Stimulated activated CD8-positive, alpha-beta memory T cell treated with anti-CD3 and anti-CD28 coated beads, Interleukin-15, amount 100 ng/mL, for 4 hours (primary cell): ENCODE measurements around the gene BSG.
"Not testable (repeated sequence)": the region's sequence is repeated elsewhere in the genome, so short reads cannot be mapped to it uniquely, and the experiment has no call there.

Source experiments
- DNase-seq, 2 donors: peaks; one replicate each; pipeline ENCODE4 v3.0.0-alpha.2; 2020; ENCODE audit warnings: low read depth in 2 of 2

The BSG gene

DNA sequence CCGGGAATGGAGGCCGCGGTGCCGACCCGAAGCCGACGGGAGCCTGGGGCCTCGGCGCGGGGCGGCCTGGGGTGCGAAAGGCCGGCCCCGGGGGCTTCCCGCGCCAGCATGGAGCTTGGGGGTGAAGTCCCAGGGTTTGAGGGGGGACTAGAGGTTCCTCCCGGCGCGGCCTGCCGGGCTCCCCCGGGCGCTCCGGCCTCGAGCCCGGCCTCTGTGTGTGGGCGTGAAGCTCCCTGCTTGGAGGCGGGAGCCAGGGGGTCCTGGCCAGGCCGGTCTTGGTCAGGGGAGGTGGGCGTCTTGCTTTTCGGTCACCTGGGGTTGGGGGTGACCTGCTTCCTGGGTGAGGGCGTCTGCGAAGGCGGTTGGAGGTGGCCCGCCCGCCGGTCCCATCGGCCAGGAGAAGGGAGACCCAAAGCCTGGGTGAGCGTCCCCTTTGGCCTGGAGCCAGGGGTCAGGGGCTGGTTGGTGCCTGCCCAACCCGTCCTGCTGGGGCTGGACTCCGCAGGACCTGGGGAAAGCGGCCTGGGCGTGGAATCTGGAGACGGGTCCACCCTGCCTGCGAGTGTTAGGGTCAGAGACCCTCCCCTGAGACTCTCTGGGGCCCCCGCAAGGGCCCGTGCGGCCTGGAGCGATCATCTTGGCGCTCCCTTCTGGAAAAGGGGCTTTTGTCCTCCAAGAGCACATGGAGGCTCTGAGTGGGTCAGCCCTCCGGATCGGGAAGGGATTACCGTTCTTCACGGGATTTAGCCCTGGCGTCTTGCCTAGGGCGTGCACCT is 535 bp downstream of the BSG start:
- no peak for DNase-seq

DNA sequence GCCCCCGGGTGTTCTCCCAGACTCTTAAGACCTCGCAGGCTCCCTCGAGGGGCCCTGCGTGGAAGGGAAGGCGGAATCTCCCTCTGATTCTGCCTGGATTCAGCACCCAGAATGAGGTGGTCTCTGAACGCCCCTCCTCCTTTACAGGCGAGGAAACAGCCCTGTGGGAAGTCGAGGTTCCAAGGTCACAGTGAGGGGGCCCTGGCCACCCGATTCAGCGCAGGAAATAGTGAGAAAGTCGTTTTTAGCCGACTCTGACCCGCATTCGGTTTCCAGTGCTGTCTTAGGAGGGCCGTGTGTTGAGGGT is 1.1 kb downstream of the BSG start:
- DNase-seq, result no peak

DNA sequence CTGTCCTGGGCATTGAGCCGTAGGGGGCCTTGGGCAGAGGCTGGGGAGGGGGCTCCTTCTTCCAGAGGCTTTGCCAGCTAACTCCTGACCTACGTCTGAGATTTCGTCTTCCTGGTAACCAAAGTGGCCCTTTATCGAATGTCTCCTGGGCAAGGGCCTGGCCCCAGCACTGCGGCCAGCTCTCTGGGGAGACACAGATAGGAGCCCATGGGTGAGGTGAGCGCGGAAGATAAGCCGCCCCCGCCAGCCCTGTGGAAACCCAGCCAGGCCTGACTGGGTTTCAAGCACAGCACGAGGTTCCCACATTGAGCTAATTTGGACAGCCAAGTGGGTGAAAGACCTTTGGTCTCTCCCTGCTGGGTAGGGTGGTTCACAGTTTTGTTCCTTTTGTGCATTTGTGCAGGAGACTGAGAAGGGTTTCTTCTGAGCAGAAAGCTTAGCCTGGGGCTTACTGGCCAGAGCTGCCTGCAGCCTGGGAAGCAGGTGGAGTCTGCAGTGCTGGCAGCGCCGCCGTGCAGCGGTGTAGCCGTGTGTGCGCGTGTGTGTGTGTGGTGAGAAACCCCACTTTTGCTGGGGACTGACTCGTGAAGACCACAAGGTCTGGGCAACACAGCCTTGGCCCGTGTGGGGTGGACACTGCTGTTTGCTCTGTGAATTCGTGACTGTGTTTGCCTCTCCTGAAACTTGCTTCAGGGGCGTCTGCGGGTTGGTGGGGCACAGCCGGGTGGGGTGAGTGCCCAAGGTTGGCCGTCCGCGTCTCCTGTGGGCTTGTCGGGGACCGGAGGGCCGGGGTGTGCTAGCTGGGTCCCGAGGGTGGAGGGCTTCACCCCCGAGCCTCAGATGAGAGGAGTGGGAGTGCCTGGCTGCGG is 2.5 kb downstream of the BSG start:
- DNase-seq, result no peak

DNA sequence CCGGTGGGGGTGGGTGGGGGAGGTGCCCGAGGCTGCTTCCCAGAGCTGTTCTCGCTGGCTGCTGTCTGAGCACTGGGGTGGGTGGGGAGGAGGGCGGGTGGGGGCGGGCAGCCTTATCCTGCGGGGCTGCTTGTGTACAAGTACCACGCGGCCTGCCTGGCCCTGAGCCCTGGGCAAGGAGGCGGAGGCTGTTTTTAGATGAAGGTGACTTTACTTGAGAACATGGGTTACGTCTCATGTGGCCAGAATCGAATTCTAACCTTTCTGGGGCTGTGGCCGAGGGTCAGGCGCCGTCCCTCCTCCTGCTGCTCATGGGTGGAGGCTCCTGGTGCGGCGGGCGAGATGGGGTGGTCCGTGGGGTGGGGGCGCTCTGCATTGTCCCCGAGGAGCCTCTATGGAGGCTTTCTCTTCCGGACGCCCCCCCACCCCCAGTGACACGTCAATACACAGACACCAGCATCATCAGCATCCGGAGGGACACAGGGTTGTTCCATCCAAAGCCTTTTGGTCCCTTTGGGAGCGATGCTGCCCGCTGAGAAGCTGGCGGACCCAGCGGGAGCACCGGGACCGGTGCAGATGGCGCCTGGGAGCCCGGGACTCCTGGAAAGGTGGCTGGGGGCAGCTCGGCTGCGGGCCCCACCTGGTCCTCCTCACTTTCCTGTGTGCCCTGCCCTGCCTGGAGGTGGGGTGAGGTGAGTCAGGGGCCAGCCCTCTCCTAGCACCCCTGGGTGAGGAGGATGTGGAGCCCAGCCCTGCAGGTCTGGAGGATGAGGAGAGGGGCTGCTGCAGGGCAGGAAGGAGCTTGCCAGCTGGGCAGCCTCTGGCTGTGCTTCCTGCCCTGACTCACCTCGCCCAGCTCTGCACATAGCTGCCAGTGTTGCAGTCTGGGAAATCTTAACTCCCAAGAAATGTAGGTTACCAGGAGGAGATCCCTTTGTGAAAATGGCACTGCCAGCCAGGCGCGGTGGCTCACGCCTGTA is 3.4 kb downstream of the BSG start:
- DNase-seq, result no peak

DNA sequence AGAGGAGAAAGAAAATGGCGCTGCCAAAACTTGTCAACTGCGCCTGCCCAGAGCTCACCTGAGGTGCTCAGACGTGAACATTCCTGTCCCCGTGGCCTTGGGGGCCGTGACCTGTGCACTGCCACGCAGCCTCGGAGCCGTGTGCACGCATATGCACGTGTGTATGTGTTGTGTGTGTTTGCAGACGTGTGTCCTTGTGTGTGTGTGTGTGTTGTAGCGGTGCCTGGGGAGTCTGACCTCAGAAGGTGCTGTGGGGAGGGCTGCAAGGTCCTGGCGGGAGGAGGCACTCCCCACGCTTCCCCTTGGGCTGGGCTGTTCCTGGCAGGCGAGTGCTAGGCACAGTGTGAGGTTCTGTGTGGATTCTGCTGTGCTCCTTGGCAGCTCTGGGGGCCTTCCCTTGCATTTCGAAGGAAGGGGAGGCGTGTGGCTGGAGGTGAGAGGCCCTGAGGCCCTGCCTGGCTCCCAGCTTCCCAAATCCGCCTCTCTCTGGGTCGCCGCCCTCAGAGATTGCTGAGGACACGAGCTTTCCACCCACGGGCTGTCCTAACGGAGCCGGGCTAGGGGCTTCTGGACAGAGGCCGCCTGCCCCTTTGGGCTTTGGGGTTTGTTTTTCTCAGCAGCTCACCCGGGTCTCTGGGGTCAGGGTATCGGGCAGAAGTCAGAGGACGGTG is 4.5 kb downstream of the BSG start:
- no peak for DNase-seq

DNA sequence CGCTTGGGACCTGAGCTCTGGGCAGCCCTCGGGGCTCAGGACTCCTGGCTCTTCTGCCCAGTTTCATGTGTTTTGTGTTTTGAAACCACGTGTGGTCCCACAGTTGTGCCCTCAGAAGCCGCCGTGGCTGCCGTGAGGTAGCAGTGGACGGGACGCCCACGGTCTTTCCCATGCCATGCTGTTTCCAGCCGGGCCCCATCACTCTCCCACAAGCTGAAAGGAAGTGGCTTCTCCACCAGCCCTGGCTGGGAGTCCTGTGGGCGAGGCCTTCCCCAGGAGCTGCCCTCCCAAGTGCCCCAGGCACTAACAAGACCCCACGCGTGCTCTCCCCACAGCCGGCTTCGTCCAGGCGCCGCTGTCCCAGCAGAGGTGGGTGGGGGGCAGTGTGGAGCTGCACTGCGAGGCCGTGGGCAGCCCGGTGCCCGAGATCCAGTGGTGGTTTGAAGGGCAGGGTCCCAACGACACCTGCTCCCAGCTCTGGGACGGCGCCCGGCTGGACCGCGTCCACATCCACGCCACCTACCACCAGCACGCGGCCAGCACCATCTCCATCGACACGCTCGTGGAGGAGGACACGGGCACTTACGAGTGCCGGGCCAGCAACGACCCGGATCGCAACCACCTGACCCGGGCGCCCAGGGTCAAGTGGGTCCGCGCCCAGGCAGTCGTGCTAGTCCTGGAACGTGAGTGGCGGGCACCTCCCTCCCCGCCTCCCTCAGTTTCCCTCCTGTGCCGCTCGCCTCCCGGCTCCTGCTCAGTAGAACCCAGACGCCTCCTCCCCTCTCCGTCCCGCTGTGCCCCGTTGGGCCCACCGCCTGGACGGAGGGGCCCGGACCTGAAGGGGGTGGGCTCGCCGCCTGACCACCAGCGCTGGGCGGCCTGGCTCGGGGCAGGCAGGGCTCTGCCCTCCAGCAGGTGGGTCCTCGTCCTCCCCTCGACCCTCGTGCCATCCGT is 5.3 kb downstream of the BSG start:
- no peak for DNase-seq

DNA sequence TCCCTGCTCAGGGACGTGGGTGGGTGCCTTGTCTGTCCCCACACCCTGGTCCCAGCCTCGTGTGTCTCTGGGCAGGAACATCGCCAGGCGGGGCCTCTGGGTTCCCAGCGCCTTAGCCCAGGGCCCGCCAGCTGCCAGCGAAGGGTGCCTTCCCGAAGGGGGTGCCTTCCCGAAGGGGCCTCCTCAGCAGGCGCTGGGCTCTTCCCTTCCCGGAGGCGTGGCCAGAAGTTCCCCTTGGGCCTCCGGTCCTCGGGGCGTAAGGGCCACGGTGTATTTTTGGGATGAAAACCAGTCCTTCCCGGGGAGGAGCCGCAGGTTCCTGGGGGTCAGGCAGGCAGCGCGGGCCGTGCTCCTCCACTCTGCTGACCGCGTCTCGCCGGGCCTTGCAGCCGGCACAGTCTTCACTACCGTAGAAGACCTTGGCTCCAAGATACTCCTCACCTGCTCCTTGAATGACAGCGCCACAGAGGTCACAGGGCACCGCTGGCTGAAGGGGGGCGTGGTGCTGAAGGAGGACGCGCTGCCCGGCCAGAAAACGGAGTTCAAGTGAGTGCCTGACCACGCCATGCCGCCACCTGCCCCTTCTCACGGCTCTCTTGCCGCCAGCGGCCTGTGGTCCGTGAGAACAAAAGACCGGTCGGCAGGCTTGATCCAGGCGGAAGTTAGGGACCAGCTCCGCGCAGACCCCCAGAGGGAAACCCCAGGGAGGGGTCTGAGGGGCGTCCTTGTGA is 6.9 kb downstream of the BSG start:
- no peak for DNase-seq

DNA sequence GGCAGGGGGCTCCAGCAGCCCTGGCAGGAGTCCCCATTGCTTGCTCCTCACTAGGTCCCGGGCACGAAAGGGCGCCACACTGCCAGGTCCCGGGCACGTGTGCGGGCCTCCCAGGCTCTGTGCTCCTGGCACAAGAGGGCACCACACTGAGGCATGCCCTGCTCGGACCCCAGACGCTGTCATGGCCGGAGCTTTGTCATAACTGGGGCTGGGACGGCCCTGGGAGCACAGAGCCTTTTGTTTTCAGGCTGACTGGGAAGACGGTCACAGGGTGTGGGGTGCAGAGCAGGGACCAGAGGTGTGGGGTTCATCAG is 7.4 kb downstream of the BSG start:
- DNase-seq, result no peak

DNA sequence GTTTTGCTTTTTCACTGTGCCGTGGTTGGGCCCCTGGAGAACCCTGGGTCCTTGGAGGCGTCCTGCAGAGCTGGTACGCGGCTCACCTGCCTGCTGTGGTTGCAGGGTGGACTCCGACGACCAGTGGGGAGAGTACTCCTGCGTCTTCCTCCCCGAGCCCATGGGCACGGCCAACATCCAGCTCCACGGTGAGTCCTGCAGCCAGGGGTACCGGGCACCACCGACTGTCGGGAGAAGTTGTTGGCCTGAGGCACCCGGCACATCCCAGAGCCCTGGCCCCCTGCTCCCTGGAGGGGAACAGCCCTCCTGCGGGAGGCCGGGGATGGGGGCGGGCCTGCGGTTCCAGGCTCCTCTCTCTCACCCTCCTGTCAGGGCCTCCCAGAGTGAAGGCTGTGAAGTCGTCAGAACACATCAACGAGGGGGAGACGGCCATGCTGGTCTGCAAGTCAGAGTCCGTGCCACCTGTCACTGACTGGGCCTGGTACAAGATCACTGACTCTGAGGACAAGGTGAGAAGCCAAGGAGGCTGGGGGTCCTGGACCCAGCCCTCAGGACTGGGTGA is 8.0 kb downstream of the BSG start:
- no peak for DNase-seq

DNA sequence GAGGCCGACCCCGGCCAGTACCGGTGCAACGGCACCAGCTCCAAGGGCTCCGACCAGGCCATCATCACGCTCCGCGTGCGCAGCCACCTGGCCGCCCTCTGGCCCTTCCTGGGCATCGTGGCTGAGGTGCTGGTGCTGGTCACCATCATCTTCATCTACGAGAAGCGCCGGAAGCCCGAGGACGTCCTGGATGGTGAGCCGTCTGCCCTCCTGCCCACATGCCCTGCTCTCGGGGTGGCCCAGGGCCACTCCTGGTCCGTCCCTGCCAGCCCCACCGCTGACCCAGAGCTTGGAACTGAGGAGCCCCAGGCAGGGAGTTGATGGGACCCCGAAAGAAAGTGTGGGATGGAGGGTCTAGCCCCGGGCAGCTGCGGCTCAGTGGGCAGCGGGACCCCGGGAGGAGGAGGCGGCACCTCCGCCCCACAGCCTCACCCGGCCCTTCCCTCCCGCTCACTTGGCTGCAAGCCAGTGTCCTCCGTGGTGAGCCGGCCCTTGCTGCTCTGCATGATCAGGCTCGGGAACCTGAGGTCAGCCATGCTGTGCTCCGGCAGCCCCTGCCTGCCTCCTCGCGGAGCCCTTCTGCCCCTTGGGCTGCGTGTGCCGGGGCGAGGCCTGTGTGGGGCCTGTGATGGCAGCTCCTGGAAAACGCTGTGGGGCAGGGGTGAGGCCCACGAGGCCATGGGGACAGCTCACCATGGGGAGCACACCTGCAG is 9.2 kb downstream of the BSG start:
- DNase-seq, result no peak

DNA sequence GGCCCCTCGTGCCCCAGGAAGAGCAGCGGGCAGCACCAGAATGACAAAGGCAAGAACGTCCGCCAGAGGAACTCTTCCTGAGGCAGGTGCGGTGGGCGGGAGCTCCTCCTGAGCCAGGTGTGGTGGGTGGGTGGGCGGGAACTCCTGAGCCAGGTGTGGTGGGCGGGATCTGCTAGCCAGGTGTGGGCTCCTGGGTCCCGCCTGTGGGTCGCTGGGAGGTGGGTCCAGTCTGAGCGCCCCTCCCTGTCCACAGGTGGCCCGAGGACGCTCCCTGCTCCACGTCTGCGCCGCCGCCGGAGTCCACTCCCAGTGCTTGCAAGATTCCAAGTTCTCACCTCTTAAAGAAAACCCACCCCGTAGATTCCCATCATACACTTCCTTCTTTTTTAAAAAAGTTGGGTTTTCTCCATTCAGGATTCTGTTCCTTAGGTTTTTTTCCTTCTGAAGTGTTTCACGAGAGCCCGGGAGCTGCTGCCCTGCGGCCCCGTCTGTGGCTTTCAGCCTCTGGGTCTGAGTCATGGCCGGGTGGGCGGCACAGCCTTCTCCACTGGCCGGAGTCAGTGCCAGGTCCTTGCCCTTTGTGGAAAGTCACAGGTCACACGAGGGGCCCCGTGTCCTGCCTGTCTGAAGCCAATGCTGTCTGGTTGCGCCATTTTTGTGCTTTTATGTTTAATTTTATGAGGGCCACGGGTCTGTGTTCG is 10.3 kb downstream of the BSG start:
- no peak for DNase-seq

DNA sequence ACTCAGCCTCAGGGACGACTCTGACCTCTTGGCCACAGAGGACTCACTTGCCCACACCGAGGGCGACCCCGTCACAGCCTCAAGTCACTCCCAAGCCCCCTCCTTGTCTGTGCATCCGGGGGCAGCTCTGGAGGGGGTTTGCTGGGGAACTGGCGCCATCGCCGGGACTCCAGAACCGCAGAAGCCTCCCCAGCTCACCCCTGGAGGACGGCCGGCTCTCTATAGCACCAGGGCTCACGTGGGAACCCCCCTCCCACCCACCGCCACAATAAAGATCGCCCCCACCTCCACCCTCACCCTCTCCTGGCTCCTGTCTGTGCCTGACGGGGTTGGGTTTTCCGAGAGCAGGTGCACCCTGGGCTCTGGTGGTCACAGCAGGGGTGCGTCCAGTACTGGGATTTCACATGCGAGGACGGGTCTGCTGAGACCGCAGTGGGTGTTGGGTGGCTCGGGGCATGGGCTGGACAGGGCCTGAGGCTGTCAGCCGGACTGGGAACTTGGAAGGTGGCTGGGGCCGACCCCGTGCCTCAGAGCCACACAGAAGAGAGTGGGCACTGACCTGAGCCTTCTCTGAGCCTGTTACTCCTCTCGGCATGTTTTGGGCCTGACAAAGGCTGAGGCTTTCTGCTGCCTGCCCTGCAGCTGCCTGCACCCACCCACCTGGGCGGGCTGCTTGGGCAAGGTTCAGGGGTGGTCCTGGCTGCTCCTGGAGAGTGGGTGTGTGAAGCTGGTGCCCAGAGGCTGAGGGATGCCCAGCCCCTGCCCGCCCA is 11.0 kb downstream of the BSG start:
- DNase-seq, result no peak

DNA sequence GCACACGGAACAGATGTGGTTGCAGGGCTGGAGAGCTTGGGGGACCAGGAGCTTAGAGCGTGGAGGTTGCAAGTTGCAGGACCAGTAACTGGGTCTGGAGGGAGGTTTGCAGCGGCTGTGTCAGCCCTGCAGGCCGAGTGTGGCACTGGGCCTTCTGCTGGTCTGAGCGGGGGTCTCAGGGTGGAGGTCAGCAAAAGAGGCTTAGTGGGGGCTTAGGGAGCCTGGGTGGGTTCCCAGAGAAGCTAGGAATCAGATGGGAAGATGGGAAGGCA is 11.5 kb downstream of the BSG start:
- no peak for DNase-seq

DNA sequence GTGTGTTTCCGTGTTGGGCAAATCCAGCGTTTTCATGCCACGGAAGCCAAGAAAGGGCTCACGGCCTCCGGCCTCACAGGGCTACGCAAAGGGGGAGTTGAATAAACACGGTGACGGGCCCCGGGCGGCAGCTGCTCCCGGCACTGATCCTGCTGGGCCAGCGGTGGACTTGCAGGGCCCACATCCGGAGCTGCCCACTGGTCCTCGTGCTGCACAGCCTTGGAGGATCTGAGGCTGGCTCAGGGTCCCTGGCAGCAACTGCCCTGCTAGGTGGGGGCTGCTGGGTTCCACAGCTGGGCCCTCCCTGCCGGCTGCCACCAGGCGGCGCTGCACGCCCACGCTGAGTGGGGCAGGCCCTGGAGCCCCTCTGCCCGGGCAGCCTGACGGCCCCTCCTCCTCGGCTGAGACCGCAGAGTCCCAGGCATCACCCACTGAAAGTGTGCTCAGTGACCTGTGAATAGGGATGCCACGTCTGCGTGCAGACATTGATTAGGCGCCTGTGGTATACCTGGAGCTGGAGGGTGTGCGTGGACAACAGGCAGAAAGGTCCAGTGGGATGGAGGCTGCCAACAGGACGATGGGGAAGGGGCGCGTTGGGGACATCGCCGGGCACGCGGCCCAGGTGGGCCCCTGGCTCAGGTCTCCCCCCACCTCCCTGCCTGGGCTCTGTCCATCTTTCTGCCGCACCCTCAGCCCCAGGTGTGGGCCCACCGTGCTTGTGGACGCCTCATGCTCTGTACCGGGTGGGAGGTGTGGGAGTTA is 12.0 kb downstream of the BSG start:
- no peak for DNase-seq

DNA sequence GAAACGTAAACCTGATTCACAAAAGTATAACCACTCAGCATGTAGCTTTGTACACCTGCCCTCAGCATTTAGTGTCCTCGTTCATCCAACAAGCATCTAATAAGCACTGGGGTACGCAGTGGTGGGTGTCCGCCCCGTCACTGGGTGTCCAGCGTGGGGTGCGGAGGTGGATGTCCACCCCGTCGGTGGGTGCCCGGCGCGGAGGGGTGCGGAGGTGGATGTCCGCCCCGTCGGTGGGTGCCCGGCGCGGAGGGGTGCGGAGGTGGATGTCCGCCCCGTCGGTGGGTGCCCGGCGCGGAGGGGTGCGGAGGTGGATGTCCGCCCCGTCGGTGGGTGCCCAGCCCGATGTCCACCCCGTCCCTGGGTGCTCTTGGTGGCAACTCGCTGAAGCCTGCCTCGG is 12.8 kb downstream of the BSG start:
- not testable (repeated sequence) for DNase-seq

DNA sequence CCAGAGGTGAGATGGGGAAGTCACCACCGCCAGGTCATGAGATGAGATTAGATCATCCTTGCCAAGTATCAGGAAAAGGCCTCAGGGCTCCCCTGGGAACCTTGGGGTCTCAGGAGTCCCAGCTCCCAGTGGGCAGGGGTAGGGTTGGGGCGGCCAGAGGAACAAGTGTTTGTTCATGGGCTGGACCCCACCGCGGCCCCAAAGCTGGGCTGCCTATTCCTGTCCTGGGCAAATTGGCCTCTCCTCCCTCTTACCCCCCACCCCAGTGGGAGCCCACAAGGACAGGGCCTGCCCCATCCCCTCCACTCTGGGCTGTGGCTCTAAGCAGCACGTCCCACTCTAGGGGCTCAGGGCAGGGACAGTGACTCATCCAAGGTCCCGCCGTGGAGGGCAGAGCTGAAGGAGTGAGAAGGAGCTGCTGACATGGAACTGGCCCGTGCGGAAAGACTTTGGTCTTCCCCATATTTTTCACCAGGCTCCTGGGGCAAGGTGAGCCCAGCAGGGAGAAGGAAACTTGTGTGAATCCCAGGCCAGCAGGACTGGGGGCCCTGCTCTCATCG is 13.2 kb downstream of the BSG start:
- DNase-seq, result no peak
